NCI-H128 (cell line): Measurements from ENCODE around the gene KRTAP4-6.
"Not testable (repeated sequence)": the region's sequence is repeated elsewhere in the genome, so short reads cannot be mapped to it uniquely, and the experiment has no call there.

Experiments
- DNase-seq: peaks from one replicate; lab custom pipeline; 2025; ENCODE audit not compliant: unreplicated experiment; lab: John Stamatoyannopoulos, UW

The KRTAP4-6 gene

GRCh38 chr17:41147531-41148204 is 7.3 kb upstream of the KRTAP4-6 start:
- no peak for DNase-seq

- DNase-seq, result no peak
These were observed 4.9 kb upstream of the KRTAP4-6 start for GRCh38 chr17:41145261-41145660.

GRCh38 chr17:41144846-41145245 is 4.5 kb upstream of the KRTAP4-6 start:
- no peak for DNase-seq

GRCh38 chr17:41141361-41141760 is 1.0 kb upstream of the KRTAP4-6 start:
- DNase-seq, result no peak

GRCh38 chr17:41139865-41140264 is 479 bp downstream of the KRTAP4-6 start:
- DNase-seq, result not testable (repeated sequence)

GRCh38 chr17:41133880-41134735 is 6.2 kb downstream of the KRTAP4-6 start:
- no peak for DNase-seq

- DNase-seq, result no peak
These were observed 8.4 kb downstream of the KRTAP4-6 start for GRCh38 chr17:41131979-41132378.

- no peak for DNase-seq
These were observed 13.0 kb downstream of the KRTAP4-6 start for GRCh38 chr17:41127371-41127770.

GRCh38 chr17:41126412-41126811 is 13.9 kb downstream of the KRTAP4-6 start:
- no peak for DNase-seq

GRCh38 chr17:41125064-41125463 is 15.3 kb downstream of the KRTAP4-6 start:
- no peak for DNase-seq

GRCh38 chr17:41123991-41124371 is 16.4 kb downstream of the KRTAP4-6 start, which contains the start of gene KRTAP4-12:
KRTAP4-12 (minus strand) TSS chr17:41124182; CDS start chr17:41124122, 60 bp downstream.
- not testable (repeated sequence) for DNase-seq

- not testable (repeated sequence) for DNase-seq
These were observed 16.9 kb downstream of the KRTAP4-6 start for GRCh38 chr17:41123292-41123990.

- DNase-seq, result no peak
These were observed 18.6 kb downstream of the KRTAP4-6 start for GRCh38 chr17:41121742-41122141.

- DNase-seq, result not testable (repeated sequence)
These were observed 20.4 kb downstream of the KRTAP4-6 start for GRCh38 chr17:41119696-41120690.

- no peak for DNase-seq
These were observed 21.6 kb downstream of the KRTAP4-6 start for GRCh38 chr17:41118721-41119120.

GRCh38 chr17:41117846-41118386 is 22.4 kb downstream of the KRTAP4-6 start, which contains the start of gene KRTAP4-11:
KRTAP4-11 (minus strand) TSS chr17:41118373; CDS start chr17:41118315, 58 bp downstream.
- DNase-seq, result not testable (repeated sequence)

- no peak for DNase-seq
These were observed 24.0 kb downstream of the KRTAP4-6 start for GRCh38 chr17:41116297-41116696.

- DNase-seq, result no peak
These were observed 29.0 kb downstream of the KRTAP4-6 start for GRCh38 chr17:41111151-41111885.

GRCh38 chr17:41108728-41109386 is 31.5 kb downstream of the KRTAP4-6 start:
- not testable (repeated sequence) for DNase-seq
